Duodenal mucosa (tissue), 2 donors: Measurements from ENCODE around the gene CASP1.
"Not testable (repeated sequence)": the region's sequence is repeated elsewhere in the genome, so short reads cannot be mapped to it uniquely, and the experiment has no call there.

Experiments
- H3K27ac ChIP-seq: one replicate; pipeline ENCODE4 v1.7.0; 2013; ENCODE audit warnings: low read depth, low read length
- H3K27me3 ChIP-seq, 2 donors: one replicate each; pipeline ENCODE4 v1.7.0; 2013; ENCODE audit warnings: low read length in 2 of 2, control low read depth in 1 of 2; ENCODE audit not compliant: insufficient read depth in 2 of 2, control insufficient read depth in 1 of 2
- H3K36me3 ChIP-seq, 2 donors: one replicate each; pipeline ENCODE4 v1.7.0; 2013; ENCODE audit warnings: low read length in 2 of 2, control low read depth in 1 of 2; ENCODE audit not compliant: insufficient read depth in 2 of 2, control insufficient read depth in 1 of 2
- H3K4me1 ChIP-seq, 2 donors: one replicate each; pipeline ENCODE4 v1.7.0; 2013; ENCODE audit warnings: low read length in 2 of 2, control low read depth in 1 of 2; ENCODE audit not compliant: insufficient read depth in 2 of 2, control insufficient read depth in 1 of 2
- H3K4me3 ChIP-seq, 2 donors: one replicate each; pipeline ENCODE4 v1.7.0; 2013; ENCODE audit warnings: low read length in 2 of 2, low read depth in 1 of 2
- H3K9ac ChIP-seq, 2 donors: one replicate each; pipeline ENCODE4 v1.7.0; 2013; ENCODE audit warnings: low read length in 2 of 2, low read depth in 1 of 2
- H3K9me3 ChIP-seq, 2 donors: one replicate each; pipeline ENCODE4 v1.7.0; 2013; ENCODE audit warnings: low read length in 2 of 2, control low read depth in 1 of 2; ENCODE audit not compliant: control insufficient read depth in 1 of 2

CASP1 gene

GRCh38 chr11:105045676-105046296 lies 10.8 kb upstream of the CASP1 start:
- Histone ChIP-seq H3K27me3 (no peaks in the 10 kb centered on the region), H3K9me3 (no peaks in the 10 kb centered on the region), H3K27ac (peak overlapping the region; percentile 6), H3K9ac (peak overlapping the region; percentile 56 to 72), H3K36me3 (peaks cover 4 to 8% of the 10 kb centered on the region in 2 donors), H3K4me1 (peaks cover 22 to 27% of the 10 kb centered on the region in 2 donors), H3K4me3 (peak overlapping the region; percentile 70 to 72)

GRCh38 chr11:105044557-105045524 lies 9.9 kb upstream of the CASP1 start, which contains the start of gene CARD16:
Gene CARD16 (minus strand): TSS chr11:105045335. CDS start chr11:105045297, 38 bp downstream.
- not testable (repeated sequence) for H3K36me3 ChIP-seq, H3K27me3 ChIP-seq, H3K9me3 ChIP-seq
- peak within 1 kb of the TSS; percentile 56 to 72 for H3K9ac ChIP-seq
- peaks cover 25 to 32% of the 10 kb centered on the region in 2 donors for H3K4me1 ChIP-seq
- peak within 1 kb of the TSS; percentile 6 for H3K27ac ChIP-seq
- H3K4me3 ChIP-seq, result peak within 1 kb of the TSS; percentile 70 to 72

- no peaks in the 10 kb centered on the region for H3K9me3 ChIP-seq
- H3K4me3 ChIP-seq, result peak overlapping the region; percentile 70 to 72
- H3K27me3 ChIP-seq, result no peaks in the 10 kb centered on the region
- H3K9ac ChIP-seq, result no peak overlapping the region
- H3K27ac ChIP-seq, result no peak overlapping the region
- peaks cover 25 to 32% of the 10 kb centered on the region in 2 donors for H3K4me1 ChIP-seq
- peaks cover 4 to 8% of the 10 kb centered on the region in 2 donors for H3K36me3 ChIP-seq
These were observed 7.2 kb upstream of the CASP1 start for GRCh38 chr11:105042178-105042577.

- Histone ChIP-seq H3K4me3 (no peak overlapping the region), H3K9me3 (no peaks in the 10 kb centered on the region), H3K9ac (no peak overlapping the region), H3K27ac (no peak overlapping the region), H3K4me1 (peaks cover 26 to 31% of the 10 kb centered on the region in 2 donors), H3K36me3 (peaks cover 4 to 8% of the 10 kb centered on the region in 2 donors), H3K27me3 (no peaks in the 10 kb centered on the region)
These were observed 5.8 kb upstream of the CASP1 start for GRCh38 chr11:105040703-105041102.

GRCh38 chr11:105034388-105034787 lies 556 bp downstream of the CASP1 start:
- H3K27ac ChIP-seq, H3K9me3 ChIP-seq, H3K27me3 ChIP-seq: not testable (repeated sequence)
- Histone ChIP-seq H3K4me1 (peaks cover 19 to 28% of the 10 kb centered on the region in 2 donors), H3K36me3 (peaks cover 12 to 19% of the 10 kb centered on the region in 2 donors), H3K4me3 (peak overlapping the region; percentile 72 to 82), H3K9ac (peak overlapping the region; percentile 51 to 73)

- Histone ChIP-seq H3K4me3 (peak overlapping the region; percentile 72 to 82), H3K9ac (peak overlapping the region; percentile 51 to 73), H3K27ac (no peak overlapping the region)
These were observed 1.2 kb downstream of the CASP1 start for GRCh38 chr11:105033781-105034180.

GRCh38 chr11:105033343-105033742 lies 1.6 kb downstream of the CASP1 start:
- no peaks in the 10 kb centered on the region for H3K27me3 ChIP-seq
- H3K27ac ChIP-seq, result peak overlapping the region; percentile 34
- H3K36me3 ChIP-seq, result peaks cover 17 to 28% of the 10 kb centered on the region in 2 donors
- H3K4me1 ChIP-seq, result peaks cover 25 to 37% of the 10 kb centered on the region in 2 donors
- peak overlapping the region; percentile 51 to 73 for H3K9ac ChIP-seq
- H3K4me3 ChIP-seq, result peak overlapping the region; percentile 72 to 82
- no peaks in the 10 kb centered on the region for H3K9me3 ChIP-seq

More at GRCh38 chr11:105033781-105034180, 1.2 kb downstream of the CASP1 start:
- H3K27me3 ChIP-seq, result no peaks in the 10 kb centered on the region
- peaks cover 17 to 25% of the 10 kb centered on the region in 2 donors for H3K36me3 ChIP-seq
- peaks cover 22 to 34% of the 10 kb centered on the region in 2 donors for H3K4me1 ChIP-seq
- no peaks in the 10 kb centered on the region for H3K9me3 ChIP-seq

GRCh38 chr11:105032495-105032894 lies 2.4 kb downstream of the CASP1 start:
- Histone ChIP-seq H3K9me3 (no peaks in the 10 kb centered on the region), H3K9ac (peak overlapping the region in 1 of 2 donors; percentile 73), H3K27me3 (no peaks in the 10 kb centered on the region), H3K36me3 (peaks cover 17 to 28% of the 10 kb centered on the region in 2 donors), H3K27ac (no peak overlapping the region), H3K4me3 (peak overlapping the region; percentile 72 to 82), H3K4me1 (peaks cover 25 to 41% of the 10 kb centered on the region in 2 donors)

GRCh38 chr11:105027678-105028077 lies 7.3 kb downstream of the CASP1 start:
- Histone ChIP-seq H3K36me3 (peaks cover 22 to 45% of the 10 kb centered on the region in 2 donors), H3K27ac (no peak overlapping the region), H3K9ac (no peak overlapping the region), H3K9me3 (no peaks in the 10 kb centered on the region), H3K4me3 (no peak overlapping the region), H3K27me3 (no peaks in the 10 kb centered on the region), H3K4me1 (peaks cover 16 to 37% of the 10 kb centered on the region in 2 donors)

- Histone ChIP-seq H3K9ac (no peak overlapping the region), H3K36me3 (peaks cover 10 to 26% of the 10 kb centered on the region in 2 donors), H3K4me1 (peaks cover 9 to 22% of the 10 kb centered on the region in 2 donors), H3K4me3 (no peak overlapping the region), H3K9me3 (no peaks in the 10 kb centered on the region), H3K27me3 (no peaks in the 10 kb centered on the region), H3K27ac (no peak overlapping the region)
These were observed 10.6 kb downstream of the CASP1 start for GRCh38 chr11:105024394-105024793.
